Measurements from ENCODE around the gene C17orf114.

C17orf114 gene

DNA sequence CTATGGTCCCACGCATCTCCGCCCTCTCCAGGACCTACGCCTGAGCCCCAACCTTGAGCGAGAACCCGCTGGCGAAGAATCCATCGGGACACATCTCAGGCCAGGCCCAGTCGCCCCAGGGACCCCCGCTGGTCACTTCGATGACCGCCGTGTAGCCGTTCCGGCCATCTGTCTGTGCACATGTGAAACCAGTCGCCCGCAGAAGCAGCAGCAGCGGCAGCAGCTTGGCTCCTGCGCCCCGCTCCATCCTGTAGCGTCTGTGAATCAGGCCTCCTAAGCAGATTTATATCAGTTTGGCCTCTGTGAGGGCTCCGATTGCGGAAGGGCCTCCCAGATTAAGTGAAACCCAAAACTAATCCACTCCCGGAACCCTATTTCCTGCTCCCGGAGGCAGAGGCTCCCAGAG is 16.0 kb downstream of the C17orf114 start, which contains the start of gene VMO1:
Gene VMO1, minus strand, starts transcription at position 259 of the 406 bp plus-strand sequence. Its CDS starts 12 bp downstream, at position 247.
- H3K9me3 Mint-ChIP-seq, result no peaks in the 10 kb centered on the region
- H3K36me3 Mint-ChIP-seq (ENCODE audit: low read depth), result peaks cover 2% of the 10 kb centered on the region
- H3K4me1 Mint-ChIP-seq (ENCODE audit: low read depth), result peaks cover 25% of the 10 kb centered on the region
- peaks cover 67% of the 10 kb centered on the region for H3K27me3 Mint-ChIP-seq (ENCODE audit: low read depth)
- H3K27ac Mint-ChIP-seq, result no peak within 1 kb of the TSS
- H3K4me3 Mint-ChIP-seq, result peak within 1 kb of the TSS; percentile 51

DNA sequence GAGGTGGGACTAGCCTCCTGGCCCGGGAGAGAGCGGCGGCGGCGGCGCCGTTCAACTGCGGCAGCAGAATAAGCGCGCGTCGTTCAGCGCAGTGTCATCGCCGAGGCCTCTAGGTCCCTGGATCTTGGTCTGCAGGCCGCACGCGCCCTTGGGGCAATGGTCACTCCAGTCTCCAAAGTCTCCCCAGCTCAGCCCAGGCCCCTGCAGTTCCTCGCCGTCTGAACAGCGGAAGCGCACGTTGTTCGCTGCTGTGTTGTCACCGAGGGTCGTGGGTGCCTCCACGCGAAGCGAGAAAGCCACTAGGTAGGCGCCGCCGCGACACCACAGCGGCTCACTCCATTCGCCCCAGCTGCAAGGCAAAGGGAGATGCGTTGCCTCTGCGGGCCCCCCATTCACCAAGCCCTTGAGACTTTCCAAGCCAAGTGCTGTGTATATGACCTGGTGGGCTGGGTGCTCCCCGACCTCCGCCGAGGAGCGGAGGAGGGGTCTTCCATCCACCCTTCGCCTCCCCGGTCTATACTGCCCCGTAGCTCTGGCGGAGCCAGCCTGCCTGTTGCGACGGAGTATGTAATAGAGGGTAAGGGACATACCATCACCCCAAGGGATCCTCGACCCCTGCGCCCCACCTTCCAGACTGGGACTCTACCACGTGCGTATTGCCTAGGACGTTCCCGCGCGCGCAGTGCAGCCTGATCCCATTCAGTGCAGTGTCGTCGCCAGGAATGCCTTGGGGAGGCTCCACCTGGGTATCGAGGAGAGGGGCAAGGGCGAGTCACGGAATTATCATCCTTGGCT is 16.6 kb downstream of the C17orf114 start:
- peaks cover 21% of the 10 kb centered on the region for H3K4me1 Mint-ChIP-seq (ENCODE audit: low read depth)
- no peaks in the 10 kb centered on the region for H3K9me3 Mint-ChIP-seq
- no peak overlapping the region for H3K27ac Mint-ChIP-seq
- peak overlapping the region; percentile 51 for H3K4me3 Mint-ChIP-seq
- H3K27me3 Mint-ChIP-seq (ENCODE audit: low read depth), result peaks cover 72% of the 10 kb centered on the region
- H3K36me3 Mint-ChIP-seq (ENCODE audit: low read depth), result peaks cover 2% of the 10 kb centered on the region

DNA sequence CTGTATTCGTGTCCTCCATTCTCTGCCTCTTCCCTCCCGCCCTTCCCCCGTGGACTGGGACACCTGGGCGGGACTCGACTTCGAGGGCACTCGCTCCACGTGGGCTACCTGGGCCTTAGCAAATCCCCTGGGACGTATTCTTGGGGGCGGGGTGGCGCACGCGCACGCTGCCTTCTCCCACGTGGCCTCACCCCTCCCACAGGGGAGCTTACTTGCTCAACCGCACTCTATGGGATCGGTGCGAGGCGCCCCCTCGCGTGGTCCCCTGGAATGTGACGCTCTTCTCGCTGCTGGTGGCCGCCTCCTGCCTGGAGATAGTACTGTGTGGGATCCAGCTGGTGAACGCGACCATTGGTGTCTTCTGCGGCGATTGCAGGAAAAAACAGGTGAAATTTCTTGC is 19.5 kb downstream of the C17orf114 start:
- Mint-ChIP-seq H3K4me1 (ENCODE audit: low read depth) (peaks cover 17% of the 10 kb centered on the region), H3K4me3 (no peak overlapping the region), H3K36me3 (ENCODE audit: low read depth) (peaks cover 2% of the 10 kb centered on the region), H3K27me3 (ENCODE audit: low read depth) (peaks cover 78% of the 10 kb centered on the region), H3K9me3 (no peaks in the 10 kb centered on the region), H3K27ac (no peak overlapping the region)

DNA sequence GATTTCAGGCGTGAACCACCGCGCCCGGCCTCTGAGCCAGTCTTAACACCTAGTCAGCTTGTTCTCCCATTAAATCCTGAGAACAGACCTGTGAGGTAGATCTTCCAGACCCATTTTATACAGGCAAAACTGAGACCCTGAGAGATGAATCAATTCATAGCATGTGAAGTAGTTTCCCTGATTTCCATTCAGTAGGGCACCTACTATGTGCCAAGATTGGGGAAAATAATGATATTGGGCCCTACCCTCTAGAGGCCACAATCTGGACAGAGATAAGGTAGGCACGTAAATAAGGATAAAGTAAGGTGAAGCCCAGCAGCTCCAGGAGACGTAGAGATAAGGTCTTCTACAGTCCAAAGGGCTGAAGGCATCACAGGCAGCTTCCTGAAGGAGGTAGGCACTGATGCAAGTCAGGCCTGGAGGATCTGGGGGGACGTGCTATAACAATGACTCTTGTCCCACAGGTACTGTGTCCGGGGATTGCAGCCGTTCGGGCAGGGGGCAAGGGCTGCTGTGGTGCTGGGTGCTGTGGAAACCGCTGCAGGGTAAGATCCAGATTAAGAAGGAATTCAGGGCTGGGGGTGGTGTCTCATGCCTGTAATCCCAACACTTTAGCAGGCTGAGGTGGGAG is 21.7 kb downstream of the C17orf114 start:
- peaks cover 58% of the 10 kb centered on the region for H3K27me3 Mint-ChIP-seq (ENCODE audit: low read depth)
- no peak overlapping the region for H3K4me3 Mint-ChIP-seq
- H3K4me1 Mint-ChIP-seq (ENCODE audit: low read depth), result peaks cover 11% of the 10 kb centered on the region
- no peaks in the 10 kb centered on the region for H3K9me3 Mint-ChIP-seq
- H3K36me3 Mint-ChIP-seq (ENCODE audit: low read depth), result no peaks in the 10 kb centered on the region
- H3K27ac Mint-ChIP-seq, result no peak overlapping the region

DNA sequence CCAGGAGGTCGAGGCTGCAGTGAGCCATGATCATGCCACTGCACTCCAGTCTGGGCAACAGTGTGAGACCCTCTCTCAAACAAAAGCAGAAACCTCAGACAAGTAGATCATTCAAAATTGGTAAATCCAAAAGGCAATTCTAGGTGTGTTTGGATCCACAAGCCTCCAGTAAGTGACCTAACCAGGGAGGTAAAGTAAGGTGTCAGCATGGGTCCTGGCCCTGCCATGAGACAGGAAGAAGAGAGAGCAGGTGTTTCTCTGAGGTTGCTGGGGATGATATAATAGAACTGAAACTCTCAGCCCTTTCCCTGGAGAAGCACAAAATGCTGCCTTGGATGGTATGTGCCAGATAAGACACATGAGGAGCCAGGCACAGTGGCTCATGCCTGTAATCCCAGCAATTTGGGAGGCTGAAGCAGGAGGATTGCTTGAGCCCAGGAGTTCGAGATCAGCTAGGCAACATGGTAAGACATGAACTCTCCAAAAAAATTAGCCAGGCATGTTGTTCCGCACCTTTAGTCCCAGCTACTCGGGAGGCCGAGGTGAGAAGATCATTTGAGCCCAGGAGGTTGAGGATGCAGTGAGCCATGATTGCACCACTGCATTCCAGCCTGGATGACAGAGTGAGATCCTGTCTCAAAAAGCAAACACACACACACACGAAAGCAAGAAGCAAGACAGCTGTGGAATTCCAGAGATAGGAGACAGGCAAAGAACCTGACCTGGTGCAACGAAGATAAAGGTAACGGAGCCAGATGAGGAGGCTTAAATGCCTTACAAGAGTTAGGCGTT is 24.0 kb downstream of the C17orf114 start:
- H3K4me3 Mint-ChIP-seq, result no peak overlapping the region
- no peaks in the 10 kb centered on the region for H3K36me3 Mint-ChIP-seq (ENCODE audit: low read depth)
- H3K4me1 Mint-ChIP-seq (ENCODE audit: low read depth), result peaks cover 8% of the 10 kb centered on the region
- H3K27me3 Mint-ChIP-seq (ENCODE audit: low read depth), result peaks cover 41% of the 10 kb centered on the region
- H3K9me3 Mint-ChIP-seq, result no peaks in the 10 kb centered on the region
- no peak overlapping the region for H3K27ac Mint-ChIP-seq

DNA sequence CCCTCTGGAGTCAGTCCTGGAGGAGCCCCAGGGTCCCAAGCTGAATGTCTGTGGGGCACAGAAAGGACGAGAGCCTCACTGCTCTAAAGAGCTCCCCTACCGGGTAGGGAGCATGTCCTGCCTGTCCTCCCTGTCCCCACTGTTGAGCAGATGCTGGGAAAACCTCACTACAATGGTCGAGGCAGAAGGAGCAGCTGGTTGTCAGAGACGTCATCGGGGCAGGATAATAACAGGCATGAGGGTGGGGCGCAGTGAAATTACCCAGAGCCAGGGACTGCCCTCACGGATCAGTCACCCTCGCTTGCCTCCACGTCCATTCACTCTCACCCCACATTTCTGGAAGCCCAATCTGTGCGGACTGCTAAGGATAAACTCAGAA is 29.9 kb downstream of the C17orf114 start:
- Mint-ChIP-seq H3K27ac (peak overlapping the region; percentile 2), H3K36me3 (ENCODE audit: low read depth) (no peaks in the 10 kb centered on the region), H3K9me3 (no peaks in the 10 kb centered on the region)

DNA sequence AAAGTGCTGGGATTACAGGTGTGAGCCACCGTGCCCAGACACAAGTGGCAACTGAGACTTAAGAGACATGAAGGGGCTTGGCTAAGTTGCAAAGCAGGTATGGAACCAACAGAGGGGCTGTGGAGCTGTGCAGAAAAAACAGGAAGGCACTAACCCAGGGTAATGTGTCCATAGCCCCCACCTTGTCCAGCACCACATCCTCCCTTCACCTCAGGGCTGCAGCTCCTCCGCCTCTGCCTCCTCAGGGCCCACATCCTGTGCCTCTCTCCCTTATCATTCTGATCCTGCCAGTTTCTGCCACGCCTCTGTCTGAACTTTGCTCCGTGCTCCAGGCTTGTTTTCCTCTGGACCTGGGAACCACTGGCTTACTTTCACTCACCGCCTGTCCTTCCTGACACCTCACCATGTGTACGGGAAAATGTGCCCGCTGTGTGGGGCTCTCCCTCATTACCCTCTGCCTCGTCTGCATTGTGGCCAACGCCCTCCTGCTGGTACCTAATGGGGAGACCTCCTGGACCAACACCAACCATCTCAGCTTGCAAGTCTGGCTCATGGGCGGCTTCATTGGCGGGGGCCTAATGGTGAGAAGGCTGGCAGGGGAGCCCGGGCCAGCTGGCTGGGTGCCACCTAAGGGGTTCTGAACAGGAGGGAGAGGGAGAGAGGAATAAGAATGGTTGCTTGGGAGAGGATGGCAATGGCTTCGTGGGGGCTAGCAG is 30.5 kb downstream of the C17orf114 start, which contains the start of gene TM4SF5:
Gene TM4SF5, plus strand, starts transcription at position 368 of the 716 bp plus-strand sequence. Its CDS starts 37 bp downstream, at position 405.
- Mint-ChIP-seq H3K4me3 (no peak within 1 kb of the TSS), H3K9me3 (no peaks in the 10 kb centered on the region), H3K27ac (peak within 1 kb of the TSS; percentile 39), H3K36me3 (ENCODE audit: low read depth) (no peaks in the 10 kb centered on the region), H3K4me1 (ENCODE audit: low read depth) (peaks cover 15% of the 10 kb centered on the region), H3K27me3 (ENCODE audit: low read depth) (peaks cover 22% of the 10 kb centered on the region)

More for the DNA sequence above, 29.9 kb downstream of the C17orf114 start:
- Mint-ChIP-seq H3K4me3 (no peak overlapping the region), H3K4me1 (ENCODE audit: low read depth) (peaks cover 15% of the 10 kb centered on the region), H3K27me3 (ENCODE audit: low read depth) (peaks cover 22% of the 10 kb centered on the region)

DNA sequence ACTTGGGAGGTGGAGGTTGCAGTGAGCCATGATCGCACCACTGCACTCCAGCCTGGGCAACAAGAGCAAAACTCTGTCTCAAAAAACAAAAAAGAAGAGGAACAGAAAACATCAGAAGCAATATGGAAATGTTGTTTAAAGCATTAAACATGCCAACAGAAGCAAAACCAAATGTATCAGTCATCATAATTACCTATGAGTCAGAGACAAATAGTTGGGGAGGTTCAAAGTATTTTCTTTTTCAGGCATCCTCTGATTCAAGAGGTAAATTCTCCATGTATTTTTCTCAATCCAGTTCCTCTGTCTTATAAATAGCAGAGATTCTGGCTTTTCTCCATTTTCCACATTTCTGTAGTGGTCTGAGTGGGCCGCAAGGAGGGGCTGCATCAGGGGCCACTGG is 32.5 kb downstream of the C17orf114 start:
- H3K4me3 Mint-ChIP-seq, result no peak overlapping the region
- H3K36me3 Mint-ChIP-seq (ENCODE audit: low read depth), result no peaks in the 10 kb centered on the region
- H3K27me3 Mint-ChIP-seq (ENCODE audit: low read depth), result peaks cover 22% of the 10 kb centered on the region
- no peak overlapping the region for H3K27ac Mint-ChIP-seq
- peaks cover 15% of the 10 kb centered on the region for H3K4me1 Mint-ChIP-seq (ENCODE audit: low read depth)
- H3K9me3 Mint-ChIP-seq, result no peaks in the 10 kb centered on the region

DNA sequence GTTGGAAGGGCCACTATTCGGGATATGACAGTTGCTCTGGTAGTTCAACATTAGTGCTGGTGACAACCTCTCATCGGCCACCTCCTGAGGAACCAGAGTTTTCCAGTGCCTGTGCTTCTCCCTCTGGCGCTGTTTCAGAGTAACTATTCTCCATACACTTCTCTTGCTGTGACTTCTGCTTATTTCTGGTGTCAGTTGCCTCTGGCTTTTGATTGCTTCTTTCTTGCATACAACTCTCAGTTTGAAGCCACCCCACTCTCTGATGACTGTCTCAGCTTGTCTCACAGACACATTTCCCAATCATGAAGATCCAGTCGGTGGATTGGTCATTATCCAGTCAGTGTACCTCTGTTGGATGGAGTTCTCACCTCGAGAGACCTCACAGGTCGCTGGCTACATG is 33.8 kb downstream of the C17orf114 start:
- Mint-ChIP-seq H3K27me3 (ENCODE audit: low read depth) (peaks cover 23% of the 10 kb centered on the region), H3K4me3 (no peak overlapping the region), H3K4me1 (ENCODE audit: low read depth) (peaks cover 15% of the 10 kb centered on the region), H3K9me3 (no peaks in the 10 kb centered on the region), H3K36me3 (ENCODE audit: low read depth) (no peaks in the 10 kb centered on the region), H3K27ac (no peak overlapping the region)

DNA sequence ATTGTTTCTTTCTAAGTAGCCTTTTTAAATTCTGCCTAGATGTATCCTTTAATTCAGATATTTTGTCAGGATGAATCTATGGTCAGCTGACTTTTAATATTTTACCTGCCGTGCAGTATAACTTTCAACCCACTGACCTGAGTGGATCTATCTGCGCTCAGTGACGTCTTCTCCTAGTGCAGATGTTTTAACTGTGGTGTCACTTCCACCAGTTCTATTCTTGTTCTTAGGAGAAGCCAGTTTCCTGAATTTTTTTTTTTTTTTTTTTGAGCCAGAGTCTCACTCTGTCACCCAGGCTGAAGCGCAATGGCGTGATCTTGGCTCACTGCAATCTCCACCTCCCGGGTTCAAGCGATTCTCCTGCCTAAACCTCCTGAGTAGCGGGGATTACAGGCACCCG is 35.4 kb downstream of the C17orf114 start:
- Mint-ChIP-seq H3K9me3 (no peaks in the 10 kb centered on the region), H3K36me3 (ENCODE audit: low read depth) (no peaks in the 10 kb centered on the region), H3K4me3 (no peak overlapping the region), H3K27me3 (ENCODE audit: low read depth) (peaks cover 14% of the 10 kb centered on the region), H3K27ac (no peak overlapping the region), H3K4me1 (ENCODE audit: low read depth) (peaks cover 11% of the 10 kb centered on the region)

DNA sequence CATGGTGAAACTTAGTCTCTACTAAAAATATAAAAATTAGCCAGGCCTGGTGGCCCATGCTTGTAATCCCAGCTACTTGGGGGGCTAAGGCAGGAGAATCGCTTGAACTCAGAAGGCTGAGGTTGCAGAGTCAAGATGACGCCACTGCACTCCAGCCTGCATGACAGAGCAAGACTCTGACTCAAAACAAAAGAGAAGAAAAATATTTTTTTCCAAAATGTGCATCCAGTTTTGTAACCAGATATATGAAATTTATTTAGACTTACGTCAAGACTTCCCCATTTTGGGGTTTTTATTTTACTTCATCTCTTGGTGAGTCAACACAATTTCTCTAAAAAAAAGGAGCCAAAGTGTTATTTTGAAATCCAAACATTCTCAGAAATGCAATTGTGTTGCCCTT is 35.9 kb downstream of the C17orf114 start:
- Mint-ChIP-seq H3K9me3 (no peaks in the 10 kb centered on the region), H3K36me3 (ENCODE audit: low read depth) (no peaks in the 10 kb centered on the region), H3K4me3 (no peak overlapping the region), H3K27ac (no peak overlapping the region), H3K27me3 (ENCODE audit: low read depth) (peaks cover 10% of the 10 kb centered on the region), H3K4me1 (ENCODE audit: low read depth) (peaks cover 7% of the 10 kb centered on the region)

DNA sequence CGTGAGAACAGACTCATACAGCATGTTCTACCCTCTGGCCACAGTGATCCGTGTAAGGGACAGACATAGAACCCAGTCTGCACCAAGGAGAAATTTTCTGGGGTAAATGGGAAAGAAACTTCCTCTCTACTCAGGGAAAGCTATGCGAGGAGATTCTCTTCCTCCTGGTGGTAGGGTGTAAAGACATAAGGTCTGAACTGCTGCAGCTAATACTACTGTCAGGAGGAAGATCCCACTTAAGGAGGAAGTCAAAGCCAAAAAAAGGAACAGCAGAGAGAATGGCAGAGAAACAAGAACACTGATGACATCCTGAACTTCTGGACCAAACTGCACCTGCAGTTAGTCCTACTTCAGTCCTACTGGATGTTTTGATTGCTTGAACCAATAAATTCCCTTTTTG is 37.5 kb downstream of the C17orf114 start:
- Mint-ChIP-seq H3K4me3 (no peak overlapping the region), H3K27me3 (ENCODE audit: low read depth) (peaks cover 10% of the 10 kb centered on the region), H3K4me1 (ENCODE audit: low read depth) (peaks cover 2% of the 10 kb centered on the region), H3K9me3 (no peaks in the 10 kb centered on the region), H3K27ac (no peak overlapping the region), H3K36me3 (ENCODE audit: low read depth) (no peaks in the 10 kb centered on the region)

DNA sequence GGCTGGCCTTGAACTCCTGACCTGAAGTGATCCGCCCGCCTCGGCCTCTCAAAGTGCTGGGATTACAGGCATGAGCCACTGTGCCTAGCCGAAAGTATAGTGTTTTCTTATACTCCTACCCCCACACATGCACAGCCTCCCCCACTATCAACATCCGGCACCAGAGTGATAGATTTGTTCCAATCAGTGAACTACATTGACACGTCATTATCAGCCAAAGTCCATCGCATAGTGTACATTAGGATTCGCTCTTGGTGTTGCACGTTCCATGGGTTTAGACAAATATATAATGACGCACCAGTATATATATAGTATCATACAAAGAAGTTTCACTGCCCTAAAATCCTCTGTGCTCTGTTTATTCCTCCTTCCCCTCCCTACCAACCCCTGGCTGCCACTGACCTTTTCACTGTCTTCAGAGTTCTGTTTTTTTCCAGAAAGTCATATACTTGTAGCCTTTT is 42.3 kb downstream of the C17orf114 start:
- Mint-ChIP-seq H3K36me3 (ENCODE audit: low read depth) (no peaks in the 10 kb centered on the region), H3K27ac (no peak overlapping the region), H3K4me3 (no peak overlapping the region), H3K4me1 (ENCODE audit: low read depth) (no peaks in the 10 kb centered on the region), H3K27me3 (ENCODE audit: low read depth) (peaks cover 29% of the 10 kb centered on the region), H3K9me3 (no peaks in the 10 kb centered on the region)

DNA sequence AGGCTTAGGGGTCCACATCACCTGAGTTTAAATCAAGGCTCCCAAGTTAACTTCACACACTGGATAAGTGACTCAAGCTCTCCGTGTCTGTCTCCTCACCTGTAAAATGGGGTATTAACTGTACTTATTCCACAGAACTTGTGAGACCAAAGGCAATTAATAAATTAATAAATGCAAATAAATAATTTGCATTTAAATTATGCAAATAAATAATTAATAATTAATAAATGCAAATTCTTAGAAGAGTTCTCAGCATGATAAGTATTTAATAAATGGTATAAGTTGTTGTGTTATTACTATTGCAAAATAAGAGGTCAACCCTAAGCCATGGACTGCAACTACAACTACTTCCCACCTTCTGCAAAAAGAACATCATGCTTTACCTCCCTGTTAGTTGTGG is 48.7 kb downstream of the C17orf114 start:
- Mint-ChIP-seq H3K36me3 (ENCODE audit: low read depth) (no peaks in the 10 kb centered on the region), H3K9me3 (no peaks in the 10 kb centered on the region), H3K4me3 (no peak overlapping the region), H3K27me3 (ENCODE audit: low read depth) (peaks cover 59% of the 10 kb centered on the region), H3K27ac (no peak overlapping the region), H3K4me1 (ENCODE audit: low read depth) (peaks cover 7% of the 10 kb centered on the region)

All from T-helper 1 cell treated with Interleukin-12 subunit alpha and Interleukin-12 subunit beta and Interleukin-4 antibody, amounts not matched to agents 30 μg/mL and 1 μg/mL, for 36 hours (primary cell).